HG02970 (cell line): ENCODE measurements around the gene BPIFB2.

Experiments
- ATAC-seq: cut with Tn5 transposase; IDR thresholded peaks from one replicate; pipeline ENCODE4 v1.9.1; 2021; ENCODE audit warnings: mild to moderate bottlenecking, moderate library complexity, moderate number of reproducible peaks; ENCODE audit not compliant: unreplicated experiment, low FRiP score

Gene BPIFB2

GRCh38 chr20:33062825-33063149, 55.3 kb downstream of the BPIFB2 start:
- ATAC-seq: no peak

GRCh38 chr20:33063271-33063670, 55.8 kb downstream of the BPIFB2 start:
- no peak for ATAC-seq

GRCh38 chr20:33064572-33065287, 57.2 kb downstream of the BPIFB2 start:
- no peak for ATAC-seq

GRCh38 chr20:33065785-33066184, 58.3 kb downstream of the BPIFB2 start:
- no peak for ATAC-seq

GRCh38 chr20:33067806-33068205, 60.3 kb downstream of the BPIFB2 start:
- no peak for ATAC-seq

GRCh38 chr20:33068251-33068939, 60.9 kb downstream of the BPIFB2 start:
- ATAC-seq: no peak

GRCh38 chr20:33069673-33070072, 62.2 kb downstream of the BPIFB2 start:
- ATAC-seq: no peak

- no peak for ATAC-seq
These were observed 62.9 kb downstream of the BPIFB2 start for GRCh38 chr20:33070111-33071053.

- no peak for ATAC-seq
These were observed 63.7 kb downstream of the BPIFB2 start for GRCh38 chr20:33071198-33071597.

GRCh38 chr20:33072362-33072761, 64.9 kb downstream of the BPIFB2 start:
- no peak for ATAC-seq

- ATAC-seq: no peak
These were observed 65.3 kb downstream of the BPIFB2 start for GRCh38 chr20:33072813-33073212.
